ENCODE results near the gene CENPS. TPM values are rescaled to one million over a fixed set of nuclear protein-coding genes. Genes with fewer than 3 reads are reported as not detected.
"Not testable (repeated sequence)": the region's sequence is repeated elsewhere in the genome, so short reads cannot be mapped to it uniquely, and the experiment has no call there.

Gene CENPS
- total RNA-seq, 1 experiment from 2014 or later = 20.1 TPM

GRCh38 chr1:10451287-10451686 is 21.1 kb downstream of the CENPS start:
- Mint-ChIP-seq H3K9me3 (ENCODE audit: unreplicated experiment) (no peaks in the 10 kb centered on the region), H3K27ac (ENCODE audit: unreplicated experiment) (no peak overlapping the region), H3K4me3 (ENCODE audit: unreplicated experiment) (no peak overlapping the region), H3K4me1 (ENCODE audit: low read depth, unreplicated experiment) (no peaks in the 10 kb centered on the region), H3K27me3 (ENCODE audit: insufficient read depth, unreplicated experiment) (no peaks in the 10 kb centered on the region), H3K36me3 (ENCODE audit: insufficient read depth, unreplicated experiment) (peaks cover 7% of the 10 kb centered on the region)
- DNase-seq = no peak
- CTCF ChIA-PET = no interaction called here
- POLR2A ChIA-PET = no interaction called here
- no peaks in the 10 kb centered on the region for H3K36me3 ChIP-seq (ENCODE audit: control insufficient read depth, insufficient read depth, low read length)
- no peaks in the 10 kb centered on the region for H3K9me3 ChIP-seq
- no peaks in the 10 kb centered on the region for H3K27me3 ChIP-seq (replicated peaks; ENCODE audit: control insufficient read depth, insufficient read depth, low read length)
- no peak for TF ChIP-seq CTCF (IDR thresholded peaks at IDR 0.05; ENCODE audit: insufficient read depth in 1 of 2, low read depth in 1 of 2, low read length in 1 of 2, severe bottlenecking in 1 of 2, unreplicated experiment in 1 of 2)
- no peak overlapping the region for H3K4me3 ChIP-seq (ENCODE audit: low read depth, low read length)
- no peaks in the 10 kb centered on the region for H3K4me1 ChIP-seq
- TSS peak; percentile 16 for BruUV-seq (replicated peaks)
- intact Hi-C loops (cut with micrococcal nuclease; ENCODE audit: unreplicated experiment) = no loop called here

GRCh38 chr1:10456048-10456447 is 25.8 kb downstream of the CENPS start:
- Histone ChIP-seq H3K36me3 (ENCODE audit: control insufficient read depth, insufficient read depth, low read length) (no peaks in the 10 kb centered on the region), H3K4me1 (peaks cover 7% of the 10 kb centered on the region; the same call in 1 of the 2 replicates), H3K4me3 (ENCODE audit: low read depth, low read length) (no peak overlapping the region), H3K27me3 (replicated peaks; ENCODE audit: control insufficient read depth, insufficient read depth, low read length) (no peaks in the 10 kb centered on the region), H3K9me3 (no peaks in the 10 kb centered on the region)
- POLR2A ChIA-PET = interaction anchor here (0.6 kb wide), 2 partner anchors 13 to 59 kb away, joined by 3 to 12 read pairs; no protein-coding TSS in a partner anchor
- H3K9me3 Mint-ChIP-seq (ENCODE audit: unreplicated experiment) = no peaks in the 10 kb centered on the region
- no peaks in the 10 kb centered on the region for H3K4me1 Mint-ChIP-seq (ENCODE audit: low read depth, unreplicated experiment)
- intact Hi-C loops (cut with micrococcal nuclease; ENCODE audit: unreplicated experiment) = no loop called here
- H3K27me3 Mint-ChIP-seq (ENCODE audit: insufficient read depth, unreplicated experiment) = no peaks in the 10 kb centered on the region
- H3K4me3 Mint-ChIP-seq (ENCODE audit: unreplicated experiment) = no peak overlapping the region
- CTCF ChIA-PET = interaction anchor here (0.6 to 1.0 kb wide), 2 partner anchors 47 to 51 kb away, joined by 3 read pairs; no protein-coding TSS in a partner anchor
- no peak for DNase-seq
- H3K36me3 Mint-ChIP-seq (ENCODE audit: insufficient read depth, unreplicated experiment) = peaks cover 30% of the 10 kb centered on the region
- H3K27ac Mint-ChIP-seq (ENCODE audit: unreplicated experiment) = no peak overlapping the region
- no peak for TF ChIP-seq CTCF (IDR thresholded peaks at IDR 0.05; ENCODE audit: insufficient read depth in 1 of 2, low read depth in 1 of 2, low read length in 1 of 2, severe bottlenecking in 1 of 2, unreplicated experiment in 1 of 2)
- no TSS peak for BruUV-seq (replicated peaks)

- Mint-ChIP-seq H3K36me3 (ENCODE audit: insufficient read depth, unreplicated experiment) (peaks cover 36% of the 10 kb centered on the region), H3K4me3 (ENCODE audit: unreplicated experiment) (no peak overlapping the region), H3K27me3 (ENCODE audit: insufficient read depth, unreplicated experiment) (no peaks in the 10 kb centered on the region), H3K9me3 (ENCODE audit: unreplicated experiment) (no peaks in the 10 kb centered on the region), H3K4me1 (ENCODE audit: low read depth, unreplicated experiment) (no peaks in the 10 kb centered on the region), H3K27ac (ENCODE audit: unreplicated experiment) (peak overlapping the region; percentile 20)
- intact Hi-C loops (cut with micrococcal nuclease; ENCODE audit: unreplicated experiment) = no loop called here
- Histone ChIP-seq H3K27me3 (replicated peaks; ENCODE audit: control insufficient read depth, insufficient read depth, low read length) (no peaks in the 10 kb centered on the region), H3K4me3 (ENCODE audit: low read depth, low read length) (no peak overlapping the region), H3K9me3 (no peaks in the 10 kb centered on the region), H3K4me1 (peaks cover 7% of the 10 kb centered on the region; the same call in 1 of the 2 replicates), H3K36me3 (ENCODE audit: control insufficient read depth, insufficient read depth, low read length) (no peaks in the 10 kb centered on the region)
- CTCF ChIA-PET = interaction anchor here (1.0 kb wide), 1 partner anchor 51 kb away, joined by 3 read pairs; no protein-coding TSS in a partner anchor
- TSS peak; percentile 21 for BruUV-seq (replicated peaks)
- no peak for TF ChIP-seq CTCF (IDR thresholded peaks at IDR 0.05; ENCODE audit: insufficient read depth in 1 of 2, low read depth in 1 of 2, low read length in 1 of 2, severe bottlenecking in 1 of 2, unreplicated experiment in 1 of 2)
- no peak for DNase-seq
- POLR2A ChIA-PET = interaction anchor here (0.6 kb wide), 2 partner anchors 22 to 58 kb away, joined by 3 read pairs; no protein-coding TSS in a partner anchor
These were observed 26.4 kb downstream of the CENPS start for GRCh38 chr1:10456661-10457060.

GRCh38 chr1:10457462-10457861 is 27.2 kb downstream of the CENPS start:
- DNase-seq; intact Hi-C loops (cut with micrococcal nuclease; ENCODE audit: unreplicated experiment); BruUV-seq (replicated peaks); H3K4me1 Mint-ChIP-seq (ENCODE audit: low read depth, unreplicated experiment); H3K27me3 ChIP-seq (replicated peaks; ENCODE audit: control insufficient read depth, insufficient read depth, low read length); H3K4me3 ChIP-seq (ENCODE audit: low read depth, low read length); H3K27me3 Mint-ChIP-seq (ENCODE audit: insufficient read depth, unreplicated experiment); H3K4me1 ChIP-seq; H3K4me3 Mint-ChIP-seq (ENCODE audit: unreplicated experiment); H3K36me3 ChIP-seq (ENCODE audit: control insufficient read depth, insufficient read depth, low read length); H3K27ac Mint-ChIP-seq (ENCODE audit: unreplicated experiment); H3K9me3 Mint-ChIP-seq (ENCODE audit: unreplicated experiment); POLR2A ChIA-PET; H3K9me3 ChIP-seq: not testable (repeated sequence)
- H3K36me3 Mint-ChIP-seq (ENCODE audit: insufficient read depth, unreplicated experiment) = peaks cover 44% of the 10 kb centered on the region
- CTCF ChIA-PET = interaction anchor here (0.6 kb wide), 1 partner anchor 51 kb away, joined by 3 read pairs; no protein-coding TSS in a partner anchor
